Astrocyte of the cerebellum (primary cell): Measurements from ENCODE around the gene ANKRD27.
A peak's percentile ranks its signal among the peaks of the same experiment; 100 is the strongest.
"Not testable (repeated sequence)": the region's sequence is repeated elsewhere in the genome, so short reads cannot be mapped to it uniquely, and the experiment has no call there.

Experiments used
- DNase-seq: peaks from one replicate; pipeline ENCODE4 v3.0.0-alpha.2; 2011; ENCODE audit warnings: low read depth
- H3K4me3 ChIP-seq: 2 replicates; pipeline ENCODE4 v1.5.1; 2011; ENCODE audit warnings: mild to moderate bottlenecking, low read depth, low read length, moderate library complexity
- in situ Hi-C: cut with HindIII; loops from 2 replicates; pipeline ENCODE4 v1.10.0; 2017; ENCODE audit warnings: low sequenced_read_pairs
- TF ChIP-seq, protein P1 (sequence below): IDR thresholded peaks from 2 replicates; pipeline ENCODE4 v1.5.1; 2012; ENCODE audit warnings: low read length, low read depth, moderate library complexity, mild to moderate bottlenecking; ENCODE audit errors: missing control alignments

ANKRD27 gene

GRCh38 chr19:32573492-32573794 lies 101.5 kb downstream of the ANKRD27 start:
- in situ Hi-C loops = no loop called here
- DNase-seq = no peak
- H3K4me3 ChIP-seq = no peak overlapping the region
- TF ChIP-seq, protein P1, sequence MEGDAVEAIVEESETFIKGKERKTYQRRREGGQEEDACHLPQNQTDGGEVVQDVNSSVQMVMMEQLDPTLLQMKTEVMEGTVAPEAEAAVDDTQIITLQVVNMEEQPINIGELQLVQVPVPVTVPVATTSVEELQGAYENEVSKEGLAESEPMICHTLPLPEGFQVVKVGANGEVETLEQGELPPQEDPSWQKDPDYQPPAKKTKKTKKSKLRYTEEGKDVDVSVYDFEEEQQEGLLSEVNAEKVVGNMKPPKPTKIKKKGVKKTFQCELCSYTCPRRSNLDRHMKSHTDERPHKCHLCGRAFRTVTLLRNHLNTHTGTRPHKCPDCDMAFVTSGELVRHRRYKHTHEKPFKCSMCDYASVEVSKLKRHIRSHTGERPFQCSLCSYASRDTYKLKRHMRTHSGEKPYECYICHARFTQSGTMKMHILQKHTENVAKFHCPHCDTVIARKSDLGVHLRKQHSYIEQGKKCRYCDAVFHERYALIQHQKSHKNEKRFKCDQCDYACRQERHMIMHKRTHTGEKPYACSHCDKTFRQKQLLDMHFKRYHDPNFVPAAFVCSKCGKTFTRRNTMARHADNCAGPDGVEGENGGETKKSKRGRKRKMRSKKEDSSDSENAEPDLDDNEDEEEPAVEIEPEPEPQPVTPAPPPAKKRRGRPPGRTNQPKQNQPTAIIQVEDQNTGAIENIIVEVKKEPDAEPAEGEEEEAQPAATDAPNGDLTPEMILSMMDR = no peak

GRCh38 chr19:32572700-32573491 lies 102.1 kb downstream of the ANKRD27 start:
- H3K4me3 ChIP-seq, in situ Hi-C loops, DNase-seq: not testable (repeated sequence)

- DNase-seq, H3K4me3 ChIP-seq, in situ Hi-C loops: not testable (repeated sequence)
Observed at GRCh38 chr19:32571471-32572075, 103.4 kb downstream of the ANKRD27 start.

DNA sequence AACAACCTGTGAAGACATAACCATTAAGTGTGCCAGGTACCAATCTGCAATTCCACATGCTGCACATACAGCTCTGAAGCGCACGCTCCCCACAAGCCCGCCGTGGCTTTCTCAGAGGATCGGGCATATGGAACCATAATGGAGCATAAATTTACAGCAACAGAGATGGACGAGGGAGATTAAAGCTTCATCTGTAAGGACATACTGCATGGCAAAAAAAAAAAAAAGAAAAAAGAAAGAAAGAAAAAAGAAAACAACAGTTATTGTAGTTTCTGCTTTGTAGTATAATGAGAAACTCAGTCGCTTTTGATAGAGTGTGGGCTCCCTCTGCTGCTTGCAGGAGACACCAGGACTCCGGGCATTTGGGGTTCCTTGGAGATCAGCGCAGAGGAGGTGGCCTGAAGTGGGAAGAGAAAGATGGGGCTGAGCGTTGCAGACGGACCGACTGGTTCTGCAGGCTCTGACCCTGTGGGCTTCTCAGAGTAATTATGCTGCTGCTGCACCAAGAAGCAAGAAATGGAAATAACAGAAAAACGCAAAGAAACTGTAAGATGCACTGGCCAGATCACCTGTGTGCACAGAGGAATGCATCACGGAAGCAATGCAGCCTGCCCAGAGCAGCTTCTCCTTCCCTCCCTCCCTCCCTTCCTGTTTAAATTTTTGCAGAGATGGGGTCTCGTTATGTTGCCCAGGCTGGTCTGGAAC lies 104.7 kb downstream of the ANKRD27 start:
- H3K4me3 ChIP-seq = no peak overlapping the region
- DNase-seq = peak; percentile 26
- TF ChIP-seq, protein P1 = peak; percentile 75
- in situ Hi-C loops = no loop called here

DNA sequence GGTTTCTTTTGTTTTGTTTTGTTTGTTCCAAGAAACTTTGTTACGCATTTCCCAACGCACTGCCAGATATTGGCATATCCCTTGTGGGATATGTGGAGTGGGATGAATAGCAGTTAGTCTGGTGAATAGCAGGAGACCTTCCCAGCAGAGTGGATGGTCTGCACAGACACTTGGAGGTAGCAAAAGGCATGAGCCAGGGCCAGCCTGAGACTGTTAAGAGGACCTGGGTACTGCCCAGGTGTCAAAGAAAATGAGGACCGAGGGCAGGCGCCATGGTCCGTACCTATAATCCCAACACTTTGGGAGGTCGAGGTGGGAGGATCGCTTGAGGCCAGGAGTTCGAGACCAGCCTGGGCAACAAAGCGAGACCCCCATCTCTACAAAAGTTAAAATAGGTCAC lies 107.5 kb downstream of the ANKRD27 start:
- TF ChIP-seq, protein P1 = no peak
- in situ Hi-C loops = no loop called here
- H3K4me3 ChIP-seq = no peak overlapping the region
- DNase-seq = no peak

- no peak overlapping the region for H3K4me3 ChIP-seq
- DNase-seq = no peak
- in situ Hi-C loops = no loop called here
- TF ChIP-seq, protein P1 = no peak
Observed at GRCh38 chr19:32566246-32566830, 108.6 kb downstream of the ANKRD27 start.

DNA sequence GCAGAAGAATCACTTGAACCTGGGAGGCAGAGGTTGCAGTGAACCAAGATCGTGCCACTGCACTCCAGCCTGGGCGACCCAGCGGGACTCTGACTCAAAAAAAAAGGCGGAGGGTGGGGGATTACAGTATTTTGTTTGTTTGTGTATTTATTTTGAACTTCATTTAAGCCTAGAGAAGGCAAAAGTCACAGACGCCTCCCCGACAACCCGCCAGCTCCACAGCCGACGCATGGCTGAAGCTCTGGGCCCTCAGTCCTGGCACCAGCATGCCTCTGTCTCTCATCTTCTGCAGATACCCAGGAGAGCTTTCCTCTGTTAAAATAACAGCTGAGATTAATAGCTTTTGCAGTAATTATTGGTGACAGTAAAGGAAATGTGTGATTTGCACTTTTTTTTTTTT lies 111.2 kb downstream of the ANKRD27 start:
- no peak overlapping the region for H3K4me3 ChIP-seq
- TF ChIP-seq, protein P1 = no peak
- in situ Hi-C loops = no loop called here
- no peak for DNase-seq
